HG02759 (cell line): Measurements from ENCODE around the gene NPIPA5.
"Not testable (repeated sequence)": the region's sequence is repeated elsewhere in the genome, so short reads cannot be mapped to it uniquely, and the experiment has no call there.

ENCODE experiments used
- ATAC-seq: cut with Tn5 transposase; IDR thresholded peaks from one replicate; pipeline ENCODE4 v1.9.1; 2021; ENCODE audit warnings: mild to moderate bottlenecking, moderate library complexity; ENCODE audit not compliant: unreplicated experiment

NPIPA5 gene

GRCh38 chr16:15393025-15393424, 14.9 kb upstream of the NPIPA5 start:
- ATAC-seq = not testable (repeated sequence)

- not testable (repeated sequence) for ATAC-seq
Measured at GRCh38 chr16:15389916-15390315, 11.8 kb upstream of the NPIPA5 start.

- not testable (repeated sequence) for ATAC-seq
Measured at GRCh38 chr16:15388060-15388459, 10.0 kb upstream of the NPIPA5 start.

GRCh38 chr16:15382810-15383209, 4.7 kb upstream of the NPIPA5 start:
- not testable (repeated sequence) for ATAC-seq

GRCh38 chr16:15357495-15357894, 20.6 kb downstream of the NPIPA5 start:
- ATAC-seq = not testable (repeated sequence)

- not testable (repeated sequence) for ATAC-seq
Measured at GRCh38 chr16:15354846-15355245, 23.2 kb downstream of the NPIPA5 start.

GRCh38 chr16:15352852-15353251, 25.2 kb downstream of the NPIPA5 start:
- ATAC-seq = not testable (repeated sequence)

GRCh38 chr16:15351745-15352144, 26.3 kb downstream of the NPIPA5 start:
- not testable (repeated sequence) for ATAC-seq

- not testable (repeated sequence) for ATAC-seq
Measured at GRCh38 chr16:15351251-15351650, 26.8 kb downstream of the NPIPA5 start.

- not testable (repeated sequence) for ATAC-seq
Measured at GRCh38 chr16:15348721-15349120, 29.4 kb downstream of the NPIPA5 start.

- not testable (repeated sequence) for ATAC-seq
Measured at GRCh38 chr16:15342337-15342736, 35.8 kb downstream of the NPIPA5 start.

GRCh38 chr16:15338986-15339385, 39.1 kb downstream of the NPIPA5 start:
- not testable (repeated sequence) for ATAC-seq

GRCh38 chr16:15337974-15338605, 40.0 kb downstream of the NPIPA5 start:
- not testable (repeated sequence) for ATAC-seq

- ATAC-seq = not testable (repeated sequence)
Measured at GRCh38 chr16:15335609-15336008, 42.5 kb downstream of the NPIPA5 start.

GRCh38 chr16:15333969-15334368, 44.1 kb downstream of the NPIPA5 start:
- not testable (repeated sequence) for ATAC-seq

- ATAC-seq = not testable (repeated sequence)
Measured at GRCh38 chr16:15330978-15331377, 47.1 kb downstream of the NPIPA5 start.

GRCh38 chr16:15324954-15325353, 53.1 kb downstream of the NPIPA5 start:
- not testable (repeated sequence) for ATAC-seq

GRCh38 chr16:15323373-15323772, 54.7 kb downstream of the NPIPA5 start:
- ATAC-seq = not testable (repeated sequence)

- ATAC-seq = not testable (repeated sequence)
Measured at GRCh38 chr16:15321221-15321620, 56.9 kb downstream of the NPIPA5 start.

- ATAC-seq = not testable (repeated sequence)
Measured at GRCh38 chr16:15314562-15314961, 63.5 kb downstream of the NPIPA5 start.
